H7 (cell line): ENCODE results near the gene SLC1A7. TPM values are rescaled to one million over a fixed set of nuclear protein-coding genes. Genes with fewer than 3 reads are reported as not detected.
A peak's percentile ranks its signal among the peaks of the same experiment; 100 is the strongest.

Experiments used
- DNase-seq: peaks from one replicate; pipeline ENCODE4 v3.0.0; 2012
- H3K27me3 ChIP-seq: 2 replicates; pipeline ENCODE4 v1.6.0; 2011; ENCODE audit warnings: mild to moderate bottlenecking, low read length; ENCODE audit not compliant: control insufficient read depth, insufficient read depth
- H3K36me3 ChIP-seq: replicated peaks from 2 replicates; pipeline ENCODE4 v1.5.1; 2011; ENCODE audit warnings: low read length; ENCODE audit not compliant: control insufficient read depth, insufficient read depth
- H3K4me3 ChIP-seq: 2 replicates; pipeline ENCODE4 v1.5.1; 2011; ENCODE audit warnings: low read depth, mild to moderate bottlenecking, control low read depth, low read length, moderate library complexity; ENCODE audit not compliant: insufficient read depth
- total RNA-seq: library from RNA; depleted of rRNA; stranded (reverse); fragments of >200 nt; shearing (Covaris generic); gene quantifications from 2 replicates; pipeline ENCODE4 v1.2.3, GENCODE V29; 2014

The SLC1A7 gene
- total RNA-seq, 1 experiment from 2014 or later: not detected

- H3K27me3 ChIP-seq: no peaks in the 10 kb centered on the region
Observed at GRCh38 chr1:53079251-53079650, 63.2 kb downstream of the SLC1A7 start.

GRCh38 chr1:53078333-53079101 is 63.9 kb downstream of the SLC1A7 start:
- no peak overlapping the region for H3K4me3 ChIP-seq
- no peaks in the 10 kb centered on the region for H3K27me3 ChIP-seq
- H3K36me3 ChIP-seq: no peaks in the 10 kb centered on the region
- peak; percentile 43 for DNase-seq

More at GRCh38 chr1:53079251-53079650, 63.2 kb downstream of the SLC1A7 start:
- Histone ChIP-seq H3K36me3 (no peaks in the 10 kb centered on the region), H3K4me3 (no peak overlapping the region)
- peak; percentile 19 for DNase-seq

- DNase-seq: peak; percentile 33
- Histone ChIP-seq H3K27me3 (no peaks in the 10 kb centered on the region), H3K4me3 (no peak overlapping the region), H3K36me3 (no peaks in the 10 kb centered on the region)
Observed at GRCh38 chr1:53077599-53077965, 64.9 kb downstream of the SLC1A7 start.

- H3K4me3 ChIP-seq: no peak overlapping the region
- H3K27me3 ChIP-seq: no peaks in the 10 kb centered on the region
- H3K36me3 ChIP-seq: no peaks in the 10 kb centered on the region
- peak; percentile 31 for DNase-seq
Observed at GRCh38 chr1:53076721-53077598, 65.5 kb downstream of the SLC1A7 start.

- no peaks in the 10 kb centered on the region for H3K27me3 ChIP-seq
- H3K36me3 ChIP-seq: no peaks in the 10 kb centered on the region
- peak; percentile 36 for DNase-seq
- H3K4me3 ChIP-seq: no peak overlapping the region
Observed at GRCh38 chr1:53076165-53076564, 66.3 kb downstream of the SLC1A7 start.

GRCh38 chr1:53075761-53076163 is 66.7 kb downstream of the SLC1A7 start:
- no peak for DNase-seq

GRCh38 chr1:53075206-53075605 is 67.2 kb downstream of the SLC1A7 start:
- H3K27me3 ChIP-seq: no peaks in the 10 kb centered on the region; the same call in 1 of the 2 replicates
- no peaks in the 10 kb centered on the region for H3K36me3 ChIP-seq
- no peak for DNase-seq
- no peak overlapping the region for H3K4me3 ChIP-seq

More at GRCh38 chr1:53075761-53076163, 66.7 kb downstream of the SLC1A7 start:
- Histone ChIP-seq H3K36me3 (no peaks in the 10 kb centered on the region), H3K4me3 (no peak overlapping the region), H3K27me3 (no peaks in the 10 kb centered on the region; the same call in 1 of the 2 replicates)

GRCh38 chr1:53074313-53075154 is 67.9 kb downstream of the SLC1A7 start:
- DNase-seq: peak; percentile 53
- H3K27me3 ChIP-seq: no peaks in the 10 kb centered on the region; the same call in 1 of the 2 replicates
- no peaks in the 10 kb centered on the region for H3K36me3 ChIP-seq

GRCh38 chr1:53073868-53074311 is 68.5 kb downstream of the SLC1A7 start:
- H3K27me3 ChIP-seq: no peaks in the 10 kb centered on the region; the same call in 1 of the 2 replicates
- H3K4me3 ChIP-seq: no peak overlapping the region
- DNase-seq: peak; percentile 52
- no peaks in the 10 kb centered on the region for H3K36me3 ChIP-seq

More at GRCh38 chr1:53074313-53075154, 67.9 kb downstream of the SLC1A7 start:
- no peak overlapping the region for H3K4me3 ChIP-seq

- Histone ChIP-seq H3K27me3 (no peaks in the 10 kb centered on the region; the same call in 1 of the 2 replicates), H3K4me3 (no peak overlapping the region), H3K36me3 (no peaks in the 10 kb centered on the region)
- DNase-seq: peak; percentile 30
Observed at GRCh38 chr1:53073287-53073686, 69.2 kb downstream of the SLC1A7 start.

- DNase-seq: no peak
- H3K27me3 ChIP-seq: no peaks in the 10 kb centered on the region; the same call in 1 of the 2 replicates
- H3K4me3 ChIP-seq: no peak overlapping the region
Observed at GRCh38 chr1:53071915-53072314, 70.5 kb downstream of the SLC1A7 start.

GRCh38 chr1:53071167-53071865 is 71.1 kb downstream of the SLC1A7 start:
- no peaks in the 10 kb centered on the region; the same call in 1 of the 2 replicates for H3K27me3 ChIP-seq
- H3K36me3 ChIP-seq: no peaks in the 10 kb centered on the region
- no peak overlapping the region for H3K4me3 ChIP-seq
- peak; percentile 48 for DNase-seq

More at GRCh38 chr1:53071915-53072314, 70.5 kb downstream of the SLC1A7 start:
- H3K36me3 ChIP-seq: no peaks in the 10 kb centered on the region

- Histone ChIP-seq H3K4me3 (no peak overlapping the region), H3K27me3 (no peaks in the 10 kb centered on the region; the same call in 1 of the 2 replicates), H3K36me3 (no peaks in the 10 kb centered on the region)
- DNase-seq: peak; percentile 48
Observed at GRCh38 chr1:53070621-53071020, 71.8 kb downstream of the SLC1A7 start.
